T-cell (primary cell): Measurements from ENCODE around the gene PIK3R6. TPM values are rescaled to one million over a fixed set of nuclear protein-coding genes. Genes with fewer than 3 reads are reported as not detected.

Experiments used
- ATAC-seq, 4 experiments: fragments of 200-7000 bp in 3 of 4; fragments of 150-1000 bp in 1 of 4; cut with Tn5 transposase; replicated peaks in 1 of 4; 1 replicate in 3 of 4; 2 replicates in 1 of 4; pipeline ENCODE4 v1.10.0; 2021; ENCODE audit warnings: moderate library complexity in 3 of 4, mild to moderate bottlenecking in 2 of 4, moderate number of reproducible peaks in 1 of 4
- CTCF ChIA-PET, 2 donors: fragments of 300-600 bp; sonication (Branson Sonifier 250); formaldehyde crosslinking; loops; one replicate each; lab custom pipeline; 2022; ENCODE audit warnings: antibody characterized with exemption in 2 of 2; lab: Charles Lee
- POLR2A ChIA-PET, 2 donors: fragments of 300-600 bp; sonication (Branson Sonifier 250); formaldehyde crosslinking; loops; one replicate each; lab custom pipeline; 2022; ENCODE audit warnings: antibody characterized with exemption in 2 of 2; lab: Charles Lee
- DNase-seq, 35 experiments: peaks; one replicate each; pipeline versions ENCODE4 v3.0.0 to v3.0.0-alpha.2; 2013 to 2023
- H3K27ac ChIP-seq: one replicate; pipeline ENCODE4 v1.5.1; 2013; ENCODE audit warnings: low read length
- H3K27me3 ChIP-seq, 2 experiments: replicated peaks in 1 of 2; 1 replicate in 1 of 2; 2 replicates in 1 of 2; pipeline versions ENCODE4 v1.6.1 to v1.7.0; 2013; ENCODE audit warnings: low read length in 1 of 2, mixed read lengths in 1 of 2; ENCODE audit not compliant: control insufficient read depth in 2 of 2, insufficient read depth in 2 of 2; ENCODE audit errors: extremely low read depth in 1 of 2
- H3K36me3 ChIP-seq, 2 donors: 1 replicate in 1 of 2; 2 replicates in 1 of 2; pipeline versions ENCODE4 v1.6.1 to v1.7.0; 2013; ENCODE audit warnings: low read length in 1 of 2; ENCODE audit not compliant: control insufficient read depth in 2 of 2, insufficient read depth in 1 of 2; ENCODE audit errors: extremely low read depth in 1 of 2
- H3K4me1 ChIP-seq, 2 experiments: 1 replicate in 1 of 2; 2 replicates in 1 of 2; pipeline versions ENCODE4 v1.6.1 to v1.7.0; 2013; ENCODE audit warnings: low read length in 2 of 2, mixed read lengths in 1 of 2; ENCODE audit not compliant: insufficient read depth in 2 of 2, control insufficient read depth in 1 of 2; ENCODE audit errors: extremely low read depth in 1 of 2
- H3K4me3 ChIP-seq, 2 donors: 1 replicate in 1 of 2; 2 replicates in 1 of 2; pipeline versions ENCODE4 v1.5.1 to v1.7.0; 2013; ENCODE audit warnings: mild to moderate bottlenecking in 2 of 2, low read length in 1 of 2, moderate library complexity in 1 of 2; ENCODE audit not compliant: control insufficient read depth in 1 of 2; ENCODE audit errors: extremely low read depth in 1 of 2
- H3K9me3 ChIP-seq: 2 replicates; pipeline ENCODE4 v1.7.0; 2013
- H3K27ac Mint-ChIP-seq, 2 donors: one replicate each; pipeline ENCODE4 v1.8.0; 2020 to 2021; ENCODE audit warnings: mild to moderate bottlenecking in 2 of 2, mixed read lengths in 2 of 2
- H3K27me3 Mint-ChIP-seq, 2 donors: one replicate each; pipeline ENCODE4 v1.8.0; 2021 to 2022; ENCODE audit warnings: mixed read lengths in 2 of 2
- H3K36me3 Mint-ChIP-seq: one replicate; pipeline ENCODE4 v1.8.0; 2021; ENCODE audit warnings: mixed read lengths
- H3K4me1 Mint-ChIP-seq, 3 donors: one replicate each; pipeline ENCODE4 v1.8.0; 2020 to 2022; ENCODE audit warnings: mixed read lengths in 3 of 3, mild to moderate bottlenecking in 1 of 3
- H3K4me3 Mint-ChIP-seq, 3 donors: one replicate each; pipeline ENCODE4 v1.8.0; 2020 to 2022; ENCODE audit warnings: mild to moderate bottlenecking in 3 of 3, mixed read lengths in 3 of 3, moderate library complexity in 3 of 3
- H3K9me3 Mint-ChIP-seq, 3 donors: one replicate each; pipeline ENCODE4 v1.8.0; 2020 to 2022; ENCODE audit warnings: mixed read lengths in 3 of 3
- WGBS: methylation state at CpG from one replicate; pipeline ENCODE4 v1.1.5; 2013; ENCODE audit warnings: missing lambda C conversion rate; ENCODE audit not compliant: insufficient coverage; 5-methylcytosine and 5-hydroxymethylcytosine counted together
- total RNA-seq, 35 experiments: library from RNA in 6 of 35; stranded (reverse) in 6 of 35; fragments of 120-200 nt in 1 of 35; gene quantifications; one replicate each; pipeline versions ENCODE4 v1.2.1 to v1.2.4 and lab custom pipeline; 2013 to 2026

The PIK3R6 gene
- total RNA-seq, 5 donors from 2014 or later (not counting 1 experiment from before 2014, with no cell fraction given) = 0.53 to 1.4 (median 0.72) TPM

DNA sequence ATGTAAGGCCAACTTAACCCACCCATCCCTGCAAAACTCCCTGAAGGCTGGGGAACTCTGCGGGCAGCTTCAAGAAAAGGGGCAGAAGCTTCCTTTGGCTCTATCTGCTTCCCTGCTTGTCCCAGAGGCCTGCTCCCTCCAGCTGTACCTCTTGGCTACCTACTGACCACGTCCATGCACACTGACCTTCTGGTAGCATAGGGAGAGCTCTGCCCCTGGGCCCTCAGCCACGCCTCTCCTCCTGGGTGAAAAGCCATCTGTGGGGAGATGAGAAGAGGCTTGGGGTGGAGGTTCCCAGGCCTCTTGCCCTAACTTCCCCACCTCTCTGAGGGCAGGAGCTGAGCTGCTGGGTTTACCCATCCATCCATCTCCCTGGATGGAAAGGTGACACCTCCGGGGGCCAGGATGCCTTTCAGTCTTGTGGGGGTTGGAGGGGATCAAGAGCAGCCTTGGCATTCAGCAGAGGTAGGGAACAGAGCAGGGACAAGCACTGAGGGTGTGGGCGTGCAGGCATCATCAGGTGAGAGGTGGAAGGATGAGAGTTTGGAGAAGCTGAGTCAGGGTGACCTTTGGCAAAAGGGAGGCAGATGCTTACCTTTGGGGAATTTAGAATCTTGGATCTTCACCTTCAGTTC is 45.0 kb downstream of the PIK3R6 start:
- no peak overlapping the region for H3K4me3 Mint-ChIP-seq
- 88% methylated on average over 3 of the region's 5 CpGs for WGBS
- no peaks in the 10 kb centered on the region for H3K27me3 Mint-ChIP-seq
- POLR2A ChIA-PET = no interaction called here
- H3K9me3 Mint-ChIP-seq = peaks cover 0 to 4% (median 3%) of the 10 kb centered on the region in 3 donors
- Histone ChIP-seq H3K27me3 (no peaks in the 10 kb centered on the region), H3K9me3 (no peaks in the 10 kb centered on the region), H3K27ac (no peak overlapping the region), H3K36me3 (no peaks in the 10 kb centered on the region), H3K4me3 (no peak overlapping the region), H3K4me1 (no peaks in the 10 kb centered on the region)
- no peaks in the 10 kb centered on the region for H3K36me3 Mint-ChIP-seq
- ATAC-seq = no peak
- H3K4me1 Mint-ChIP-seq = no peaks in the 10 kb centered on the region
- no peak for DNase-seq
- H3K27ac Mint-ChIP-seq = no peak overlapping the region
- CTCF ChIA-PET = no interaction called here

DNA sequence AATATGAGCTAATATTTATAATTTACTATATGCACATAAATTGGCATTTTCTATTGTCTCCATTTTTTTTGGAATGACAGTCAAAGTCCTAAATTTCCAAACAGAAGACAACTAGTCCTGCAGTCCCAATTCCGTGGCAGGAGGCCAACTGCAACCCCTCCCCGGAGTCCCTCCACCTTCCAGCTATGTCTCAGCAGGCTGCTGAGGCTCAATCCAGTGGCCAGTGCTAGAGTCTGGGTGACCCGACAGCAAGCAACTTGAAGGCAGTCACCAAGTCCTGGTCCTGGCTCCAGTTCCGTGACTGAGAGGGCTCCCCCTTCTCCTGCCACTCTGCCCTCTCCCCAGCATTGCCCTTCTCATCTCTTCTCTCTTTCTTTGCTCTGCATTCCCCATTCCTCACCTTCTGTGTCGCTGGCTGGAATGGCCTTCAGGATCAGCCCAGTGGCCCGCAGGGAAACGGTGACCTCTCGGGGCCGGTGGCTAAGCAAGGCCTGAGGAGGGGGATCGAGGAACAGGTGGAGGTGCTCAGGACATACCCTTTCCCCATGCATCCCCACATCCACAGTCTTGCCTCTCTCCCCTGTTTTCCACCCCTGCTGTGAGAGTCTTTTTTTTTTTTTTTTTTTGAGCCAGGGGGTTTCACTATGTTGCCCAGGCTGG is 45.9 kb downstream of the PIK3R6 start:
- Mint-ChIP-seq H3K9me3 (peaks cover 0 to 4% (median 3%) of the 10 kb centered on the region in 3 donors), H3K27me3 (no peaks in the 10 kb centered on the region), H3K36me3 (no peaks in the 10 kb centered on the region), H3K27ac (no peak overlapping the region), H3K4me3 (no peak overlapping the region), H3K4me1 (no peaks in the 10 kb centered on the region)
- Histone ChIP-seq H3K27me3 (no peaks in the 10 kb centered on the region), H3K36me3 (no peaks in the 10 kb centered on the region), H3K4me3 (no peak overlapping the region), H3K4me1 (no peaks in the 10 kb centered on the region), H3K9me3 (no peaks in the 10 kb centered on the region), H3K27ac (no peak overlapping the region)
- DNase-seq (no peak), ATAC-seq (no peak)
- CTCF ChIA-PET = no interaction called here
- whole genome bisulfite sequencing = 80% methylated on average over 4 of the region's 10 CpGs
- POLR2A ChIA-PET = no interaction called here

DNA sequence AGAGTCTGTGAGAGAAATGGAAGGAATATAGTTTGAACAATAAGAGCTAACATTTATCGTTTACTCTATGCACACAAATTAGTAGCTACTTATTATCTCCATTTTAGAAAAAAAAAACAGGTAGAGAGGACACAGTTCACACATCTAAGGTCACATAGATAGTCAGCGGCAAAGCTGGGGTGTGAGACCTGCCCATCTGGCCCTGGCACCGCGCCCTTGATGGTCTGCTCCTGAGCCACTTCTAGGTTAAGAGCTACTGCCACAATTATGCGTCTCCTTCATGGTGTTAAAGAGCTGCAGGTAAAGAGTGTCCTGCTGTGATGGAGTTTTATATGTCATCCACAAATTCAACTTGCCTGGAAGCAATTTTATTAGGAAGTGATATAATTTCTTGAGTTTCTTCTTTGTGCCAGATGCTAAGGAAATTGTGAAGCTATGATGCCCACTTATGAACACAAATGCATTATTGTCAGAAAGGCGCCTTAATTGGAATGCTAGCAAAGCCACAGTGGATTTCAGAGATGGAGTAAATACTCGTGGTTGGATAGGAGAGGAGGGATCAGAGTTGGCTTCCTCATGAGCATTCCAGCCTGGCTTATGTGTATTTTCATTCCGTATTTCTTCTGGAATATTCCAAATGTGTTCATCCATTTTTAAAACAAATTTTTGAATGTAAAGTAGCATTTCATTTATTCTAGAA is 47.0 kb downstream of the PIK3R6 start:
- ChIA-PET POLR2A (interaction anchor here in 1 of 2 donors (0.6 kb wide), 1 partner anchor 33 kb away, joined by 3 read pairs; no protein-coding TSS in a partner anchor), CTCF (no interaction called here)
- H3K36me3 ChIP-seq = no peaks in the 10 kb centered on the region
- H3K4me1 ChIP-seq = no peaks in the 10 kb centered on the region
- H3K27ac ChIP-seq = no peak overlapping the region
- no peaks in the 10 kb centered on the region for H3K27me3 ChIP-seq
- ATAC-seq (no peak), DNase-seq (no peak)
- Mint-ChIP-seq H3K4me3 (no peak overlapping the region), H3K36me3 (no peaks in the 10 kb centered on the region), H3K9me3 (peaks cover 0 to 4% (median 3%) of the 10 kb centered on the region in 3 donors), H3K4me1 (no peaks in the 10 kb centered on the region), H3K27me3 (no peaks in the 10 kb centered on the region), H3K27ac (no peak overlapping the region)
- no peak overlapping the region for H3K4me3 ChIP-seq
- 92% methylated on average over 2 of the region's 8 CpGs for WGBS
- no peaks in the 10 kb centered on the region for H3K9me3 ChIP-seq

DNA sequence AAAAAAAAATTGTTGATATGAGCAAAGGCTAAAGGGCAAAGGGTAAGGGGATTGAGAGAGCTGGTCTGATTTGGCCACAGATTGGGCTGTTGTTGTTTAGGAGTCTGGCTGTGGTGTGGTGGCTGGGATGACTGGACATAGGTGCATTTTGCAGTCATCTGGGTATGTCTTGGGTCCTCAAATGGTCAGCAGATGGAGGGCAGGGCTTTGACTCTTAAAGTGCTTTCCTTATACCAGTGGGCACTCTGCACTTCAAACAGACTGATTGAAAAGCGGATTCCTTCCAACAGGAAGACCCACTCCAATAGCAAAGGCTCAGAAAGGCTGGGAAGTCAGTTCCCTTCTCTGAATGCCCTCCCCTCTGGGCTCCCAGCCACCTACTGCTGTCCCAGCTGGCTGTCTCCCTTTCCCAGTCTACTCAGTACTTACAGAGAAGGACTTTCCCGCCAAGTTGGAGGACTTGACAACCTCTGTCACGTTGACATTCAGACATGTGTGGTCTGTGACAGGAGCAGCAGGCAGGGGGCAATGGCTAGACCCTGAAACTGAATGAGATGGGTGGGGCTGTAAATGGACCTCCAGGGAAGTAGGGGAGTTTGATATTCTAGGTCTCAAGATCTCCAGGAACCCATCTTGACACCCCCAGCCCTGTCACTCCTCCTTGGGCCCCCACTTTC is 48.7 kb downstream of the PIK3R6 start:
- CTCF ChIA-PET = interaction anchor here in 1 of 2 donors (0.7 kb wide), 1 partner anchor 10 kb away, joined by 4 read pairs; no protein-coding TSS in a partner anchor

DNA sequence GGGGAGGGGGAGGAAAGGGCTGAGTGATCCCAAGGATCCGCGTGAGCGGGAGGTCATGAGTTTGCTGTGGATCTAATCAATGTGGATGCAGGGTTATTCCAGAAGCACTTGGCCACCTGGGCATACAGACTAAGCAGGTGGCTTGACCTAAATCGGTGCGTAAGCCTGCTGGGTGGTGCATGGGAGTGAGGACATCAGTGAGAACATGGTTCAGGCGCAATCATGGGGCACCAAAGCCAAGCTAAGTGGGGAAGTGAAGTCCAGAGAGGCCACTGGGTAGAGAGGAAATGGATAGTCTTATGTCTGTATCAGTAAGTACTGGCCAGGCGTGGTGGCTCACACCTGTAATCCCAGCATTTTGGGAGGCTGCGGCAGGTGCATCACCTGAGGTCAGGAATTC is 49.4 kb downstream of the PIK3R6 start:
- DNase-seq (no peak), ATAC-seq (no peak)
- ChIA-PET POLR2A (no interaction called here), CTCF (interaction anchor here in 1 of 2 donors (0.5 kb wide), 1 partner anchor 181 kb away, joined by 6 read pairs; no protein-coding TSS in a partner anchor)
- Mint-ChIP-seq H3K36me3 (no peaks in the 10 kb centered on the region), H3K4me3 (no peak overlapping the region), H3K27me3 (peaks cover 4 to 7% of the 10 kb centered on the region in 2 donors), H3K4me1 (no peaks in the 10 kb centered on the region), H3K27ac (no peak overlapping the region), H3K9me3 (peaks cover 2 to 7% (median 4%) of the 10 kb centered on the region in 3 donors)
- Histone ChIP-seq H3K27ac (no peak overlapping the region), H3K36me3 (no peaks in the 10 kb centered on the region), H3K9me3 (no peaks in the 10 kb centered on the region), H3K4me3 (no peak overlapping the region), H3K27me3 (no peaks in the 10 kb centered on the region), H3K4me1 (no peaks in the 10 kb centered on the region)
- WGBS = 99% methylated on average over 7 of the region's 8 CpGs

More for the DNA sequence above, 48.7 kb downstream of the PIK3R6 start:
- no peaks in the 10 kb centered on the region for H3K4me1 ChIP-seq
- H3K9me3 ChIP-seq = no peaks in the 10 kb centered on the region
- POLR2A ChIA-PET = no interaction called here
- Mint-ChIP-seq H3K9me3 (peaks cover 0 to 2% (median under 1%) of the 10 kb centered on the region in 3 donors), H3K27me3 (peaks cover under 1 to 5% of the 10 kb centered on the region in 2 donors), H3K27ac (no peak overlapping the region), H3K4me1 (no peaks in the 10 kb centered on the region), H3K36me3 (no peaks in the 10 kb centered on the region), H3K4me3 (no peak overlapping the region)
- no peak overlapping the region for H3K4me3 ChIP-seq
- no peak overlapping the region for H3K27ac ChIP-seq
- DNase-seq (no peak), ATAC-seq (no peak)
- H3K27me3 ChIP-seq = no peaks in the 10 kb centered on the region
- no peaks in the 10 kb centered on the region for H3K36me3 ChIP-seq
- 64% methylated on average over 1 of the region's 3 CpGs for WGBS
